Measurements from ENCODE around the gene MBOAT2. TPM values are rescaled to one million over a fixed set of nuclear protein-coding genes. Genes with fewer than 3 reads are reported as not detected.

Gene MBOAT2
- 46.7 and 72.4 TPM in 2 replicates for total RNA-seq

GRCh38 chr2:9003616-9004337 is at the start of gene MBOAT2:
Gene MBOAT2, minus strand, starts transcription at chr2:9003684. Its CDS starts 70 bp downstream, at chr2:9003614.

GRCh38 chr2:8836971-8837794 is 166.3 kb downstream of the MBOAT2 start, which contains the start of gene KIDINS220:
Gene KIDINS220, minus strand, starts transcription at chr2:8837613. Its CDS starts 10,520 bp downstream, at chr2:8827093.

Other genes with a start within 250 kb of the MBOAT2 start
- gene KIDINS220, start 166.1 kb downstream of the MBOAT2 start, total RNA-seq, result 18.4 and 22.0 TPM in 2 replicates
- 32.0 and 55.7 TPM in 2 replicates for gene ASAP2, start 203.1 kb upstream of the MBOAT2 start, total RNA-seq

Data from hair follicular keratinocyte (primary cell).